ENCODE measurements around the gene ADCYAP1R1. TPM values are rescaled to one million over a fixed set of nuclear protein-coding genes. Genes with fewer than 3 reads are reported as not detected.

The ADCYAP1R1 gene
- total RNA-seq, 1 donor from 2014 or later: not detected

DNA sequence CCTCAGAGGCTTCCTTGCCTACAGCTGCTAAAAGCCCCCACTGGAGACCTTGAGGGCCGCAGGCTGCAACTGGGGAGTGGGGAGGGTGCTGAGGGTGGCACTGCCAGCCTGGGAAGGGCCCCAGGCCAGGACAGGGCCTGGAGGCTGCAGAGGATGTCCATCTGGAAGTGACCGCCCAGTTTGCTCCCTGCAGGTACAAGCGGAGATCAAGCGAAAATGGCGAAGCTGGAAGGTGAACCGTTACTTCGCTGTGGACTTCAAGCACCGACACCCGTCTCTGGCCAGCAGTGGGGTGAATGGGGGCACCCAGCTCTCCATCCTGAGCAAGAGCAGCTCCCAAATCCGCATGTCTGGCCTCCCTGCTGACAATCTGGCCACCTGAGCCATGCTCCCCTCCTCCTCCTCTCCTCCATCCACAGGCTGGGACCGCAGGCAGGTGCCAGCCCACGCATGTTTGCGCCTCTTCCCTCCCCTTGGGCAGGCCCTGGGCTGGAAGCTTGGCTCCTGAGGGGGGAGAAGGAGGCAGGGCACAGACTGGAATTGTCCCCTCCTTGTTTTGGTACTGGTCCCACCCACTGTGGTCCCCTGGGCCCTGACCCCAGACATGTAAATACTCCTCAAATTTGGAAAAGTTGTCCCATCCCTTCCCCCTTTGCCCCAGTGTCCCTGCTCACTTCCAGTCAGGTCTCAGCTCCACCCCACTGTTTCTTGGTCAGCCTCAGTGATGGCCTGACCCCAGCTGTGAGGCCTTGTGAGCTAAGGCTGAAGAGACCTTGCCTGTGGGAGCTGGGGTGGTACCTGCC lies 54.4 kb downstream of the ADCYAP1R1 start:
- FAIRE-seq: no peak
- TF ChIP-seq, protein P1, sequence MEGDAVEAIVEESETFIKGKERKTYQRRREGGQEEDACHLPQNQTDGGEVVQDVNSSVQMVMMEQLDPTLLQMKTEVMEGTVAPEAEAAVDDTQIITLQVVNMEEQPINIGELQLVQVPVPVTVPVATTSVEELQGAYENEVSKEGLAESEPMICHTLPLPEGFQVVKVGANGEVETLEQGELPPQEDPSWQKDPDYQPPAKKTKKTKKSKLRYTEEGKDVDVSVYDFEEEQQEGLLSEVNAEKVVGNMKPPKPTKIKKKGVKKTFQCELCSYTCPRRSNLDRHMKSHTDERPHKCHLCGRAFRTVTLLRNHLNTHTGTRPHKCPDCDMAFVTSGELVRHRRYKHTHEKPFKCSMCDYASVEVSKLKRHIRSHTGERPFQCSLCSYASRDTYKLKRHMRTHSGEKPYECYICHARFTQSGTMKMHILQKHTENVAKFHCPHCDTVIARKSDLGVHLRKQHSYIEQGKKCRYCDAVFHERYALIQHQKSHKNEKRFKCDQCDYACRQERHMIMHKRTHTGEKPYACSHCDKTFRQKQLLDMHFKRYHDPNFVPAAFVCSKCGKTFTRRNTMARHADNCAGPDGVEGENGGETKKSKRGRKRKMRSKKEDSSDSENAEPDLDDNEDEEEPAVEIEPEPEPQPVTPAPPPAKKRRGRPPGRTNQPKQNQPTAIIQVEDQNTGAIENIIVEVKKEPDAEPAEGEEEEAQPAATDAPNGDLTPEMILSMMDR (IDR thresholded peaks at IDR 0.05; ENCODE audit: insufficient read depth, low read length, severe bottlenecking): no peak
- no peaks in the 10 kb centered on the region for H3K36me3 ChIP-seq (ENCODE audit: control insufficient read depth, insufficient read depth, low read length)
- no peak overlapping the region for H3K4me3 ChIP-seq (ENCODE audit: low read depth, low read length)
- no peaks in the 10 kb centered on the region for H3K27me3 ChIP-seq (ENCODE audit: control insufficient read depth, insufficient read depth, low read length)
- no peak for DNase-seq (ENCODE audit: low read depth)

DNA sequence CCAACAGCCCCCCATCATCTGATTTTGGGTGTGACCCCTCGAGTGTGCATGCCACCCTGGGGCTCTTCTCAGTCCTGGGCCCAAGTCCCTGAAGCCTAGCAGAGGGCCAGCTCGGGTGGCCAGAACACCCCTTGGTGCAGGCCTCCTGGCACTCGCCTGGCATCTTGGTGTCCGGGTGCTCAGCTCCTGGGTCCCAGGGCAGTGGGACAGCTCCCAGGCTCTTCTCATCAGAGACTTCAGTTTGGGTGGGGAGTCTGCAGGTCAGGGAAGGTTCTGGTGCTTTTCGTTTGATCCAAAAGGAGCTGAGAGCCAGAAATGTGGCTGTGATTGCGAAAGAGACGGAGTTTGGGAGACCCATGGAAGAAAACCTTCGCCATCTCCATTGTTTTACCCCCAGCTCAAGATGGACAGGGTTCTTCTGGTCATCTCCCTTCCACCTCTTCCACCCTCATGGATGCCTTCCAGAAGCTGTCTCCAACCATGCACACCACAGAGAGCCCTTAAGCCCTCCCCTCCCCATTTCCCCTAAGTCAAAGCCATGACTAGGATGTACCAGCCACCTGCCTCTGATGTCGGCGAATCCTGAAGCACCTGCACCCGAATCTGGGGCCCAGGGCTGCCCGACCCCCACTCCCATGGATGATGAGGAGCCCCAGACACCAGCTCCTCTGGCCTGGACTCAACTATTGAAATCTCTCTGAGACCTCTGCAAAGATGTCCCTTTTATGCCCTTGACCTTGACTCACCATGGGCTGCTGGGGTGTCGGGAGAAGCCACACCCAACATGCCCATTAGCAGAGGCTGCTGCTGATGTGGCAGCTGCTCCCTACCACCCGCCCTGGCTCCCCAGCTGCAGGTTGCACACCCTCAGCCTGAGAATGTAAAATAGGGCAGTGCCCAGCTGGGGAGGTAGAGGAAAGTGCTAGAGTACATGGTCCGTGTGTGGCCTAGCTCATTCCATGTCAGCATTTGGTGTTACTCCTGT lies 55.3 kb downstream of the ADCYAP1R1 start:
- Histone ChIP-seq H3K4me3 (ENCODE audit: low read depth, low read length) (no peak overlapping the region), H3K27me3 (ENCODE audit: control insufficient read depth, insufficient read depth, low read length) (no peaks in the 10 kb centered on the region), H3K36me3 (ENCODE audit: control insufficient read depth, insufficient read depth, low read length) (no peaks in the 10 kb centered on the region)
- TF ChIP-seq, protein P1 (IDR thresholded peaks at IDR 0.05; ENCODE audit: insufficient read depth, low read length, severe bottlenecking): no peak
- DNase-seq (ENCODE audit: low read depth): no peak
- FAIRE-seq: no peak

GRCh38 chr7:31108097-31108657 lies 56.1 kb downstream of the ADCYAP1R1 start:
- Histone ChIP-seq H3K27me3 (ENCODE audit: control insufficient read depth, insufficient read depth, low read length) (no peaks in the 10 kb centered on the region), H3K36me3 (ENCODE audit: control insufficient read depth, insufficient read depth, low read length) (no peaks in the 10 kb centered on the region), H3K4me3 (ENCODE audit: low read depth, low read length) (no peak overlapping the region)
- no peak for FAIRE-seq
- no peak for DNase-seq (ENCODE audit: low read depth)
- TF ChIP-seq, protein P1 (IDR thresholded peaks at IDR 0.05; ENCODE audit: insufficient read depth, low read length, severe bottlenecking): no peak

DNA sequence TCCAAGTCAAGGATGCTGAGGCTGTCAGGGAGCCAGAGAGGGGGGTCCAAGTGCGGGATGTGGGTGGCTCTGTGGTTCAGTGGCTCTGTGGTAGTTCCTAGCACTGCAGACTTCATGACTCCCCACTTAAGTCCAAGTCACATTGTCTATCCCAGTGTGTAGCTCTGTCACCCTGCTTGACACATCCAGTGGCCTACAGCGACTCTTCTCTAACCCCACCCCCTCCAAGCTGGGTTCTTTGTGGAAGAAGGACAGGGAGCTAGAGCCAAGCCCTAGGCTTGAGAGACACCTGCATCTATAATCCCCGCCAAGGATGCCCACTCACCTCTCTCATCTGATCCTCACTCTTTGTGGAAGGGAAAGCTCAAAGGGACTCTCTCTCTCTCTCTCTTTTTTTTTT lies 57.6 kb downstream of the ADCYAP1R1 start:
- H3K4me3 ChIP-seq (ENCODE audit: low read depth, low read length): no peak overlapping the region
- H3K36me3 ChIP-seq (ENCODE audit: control insufficient read depth, insufficient read depth, low read length): no peaks in the 10 kb centered on the region
- FAIRE-seq (no peak), DNase-seq (ENCODE audit: low read depth) (no peak)
- TF ChIP-seq, protein P1 (IDR thresholded peaks at IDR 0.05; ENCODE audit: insufficient read depth, low read length, severe bottlenecking): no peak
- H3K27me3 ChIP-seq (ENCODE audit: control insufficient read depth, insufficient read depth, low read length): no peaks in the 10 kb centered on the region

DNA sequence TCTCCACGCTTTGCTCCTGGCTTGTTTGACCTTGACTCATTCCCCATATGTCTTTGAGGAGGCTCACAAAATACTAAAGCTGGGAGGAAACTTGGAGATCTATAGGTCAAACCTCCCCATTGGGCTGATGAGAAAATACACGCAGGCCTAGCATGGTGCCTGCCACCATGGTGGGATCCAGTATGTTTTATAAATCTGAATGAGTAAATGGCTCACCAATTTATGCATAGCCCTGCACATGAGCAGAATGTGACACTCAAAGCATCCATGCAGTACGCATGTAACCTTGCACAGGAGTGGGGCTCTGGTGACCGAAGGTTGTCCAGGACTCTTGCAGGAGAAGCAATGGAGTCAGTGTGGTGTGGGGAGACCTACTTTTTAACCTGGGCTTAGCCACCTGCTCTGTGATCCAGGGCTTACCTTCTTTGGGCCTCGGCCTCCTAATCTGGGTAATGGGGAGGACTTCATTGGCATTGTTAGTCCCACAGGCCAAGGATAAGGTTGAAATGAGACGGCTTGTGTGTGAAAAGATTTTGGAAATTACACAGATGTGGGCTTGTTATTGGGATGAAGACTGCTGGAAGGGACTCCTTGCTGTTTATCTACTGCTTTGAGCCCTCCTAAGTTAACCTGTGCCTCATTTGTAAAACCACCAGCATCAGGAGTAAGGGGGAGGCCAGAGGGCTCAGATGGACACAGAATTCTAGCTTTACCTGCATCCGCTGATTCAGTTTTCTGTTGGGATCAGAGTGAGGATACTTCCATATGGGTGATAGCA lies 58.4 kb downstream of the ADCYAP1R1 start:
- Histone ChIP-seq H3K27me3 (ENCODE audit: control insufficient read depth, insufficient read depth, low read length) (no peaks in the 10 kb centered on the region), H3K4me3 (ENCODE audit: low read depth, low read length) (no peak overlapping the region), H3K36me3 (ENCODE audit: control insufficient read depth, insufficient read depth, low read length) (no peaks in the 10 kb centered on the region)
- TF ChIP-seq, protein P1 (IDR thresholded peaks at IDR 0.05; ENCODE audit: insufficient read depth, low read length, severe bottlenecking): no peak
- FAIRE-seq (no peak), DNase-seq (ENCODE audit: low read depth) (no peak)

All from bronchial epithelial cell (primary cell).